ENCODE data around the gene KRTAP5-6.

The KRTAP5-6 gene

DNA sequence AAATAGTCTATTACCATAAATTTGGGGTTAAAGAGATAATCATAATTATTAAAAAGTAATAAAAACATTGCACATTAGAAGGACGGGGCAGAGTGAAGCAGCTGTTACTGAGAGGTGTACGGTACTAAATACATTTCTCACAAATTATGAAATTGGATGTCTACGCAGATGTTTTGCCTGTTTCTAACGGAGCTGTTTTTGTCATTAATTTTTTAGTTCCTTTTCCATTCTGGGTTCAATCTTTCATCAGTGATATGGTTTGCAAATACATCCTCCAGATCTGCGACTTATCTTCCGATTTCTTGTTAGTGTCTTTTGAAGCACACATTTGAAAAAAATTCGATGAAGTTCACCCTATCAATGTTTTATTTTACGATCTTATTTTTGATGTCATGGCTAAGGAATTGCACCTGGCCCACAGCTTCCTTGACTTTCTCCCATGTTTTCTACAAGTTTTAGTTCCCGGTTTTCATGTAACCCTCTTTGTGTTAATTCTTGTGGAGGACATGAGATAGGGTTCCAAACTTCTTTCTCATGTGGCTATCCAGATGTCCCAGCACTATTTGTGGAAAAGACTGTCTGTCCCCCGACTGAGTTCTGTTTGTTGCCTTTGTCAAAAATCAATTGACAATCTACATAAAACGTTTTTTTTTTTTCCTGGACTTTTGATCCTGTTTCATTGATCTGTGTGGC is 21.3 kb upstream of the KRTAP5-6 start:
- Histone ChIP-seq H3K9me3 (ENCODE audit: control insufficient read depth, low read length) (peaks cover 3% of the 10 kb centered on the region), H3K14ac (ENCODE audit: low read length in 2 of 2) (no peak overlapping the region), H3K79me1 (replicated peaks; ENCODE audit: low read length, poor library complexity, severe bottlenecking) (no peaks in the 10 kb centered on the region), H2BK15ac (ENCODE audit: low read depth, poor library complexity, severe bottlenecking) (no peak overlapping the region), H4K91ac (ENCODE audit: low read length) (no peak overlapping the region), H3K4me1 (ENCODE audit: control insufficient read depth, insufficient read depth, low read depth, low read length) (peaks cover 2% of the 10 kb centered on the region), H2BK5ac (ENCODE audit: low read depth, low read length, poor library complexity, severe bottlenecking) (no peak overlapping the region), H3K4me3 (ENCODE audit: insufficient read depth in 1 of 2, low read depth in 1 of 2, low read length in 2 of 2) (no peak overlapping the region), H4K8ac (ENCODE audit: low read length) (no peak overlapping the region), H3K27ac (ENCODE audit: low read length, poor library complexity, severe bottlenecking) (no peak overlapping the region), H3K18ac (ENCODE audit: low read depth in 1 of 2, low read length in 2 of 2) (no peak overlapping the region), H2BK120ac (ENCODE audit: low read depth, low read length) (no peak overlapping the region), H3K4me2 (ENCODE audit: low read length, poor library complexity, severe bottlenecking) (no peak overlapping the region), H2AK5ac (ENCODE audit: low read length, severe bottlenecking) (no peak overlapping the region), H3K23ac (ENCODE audit: low read length in 2 of 2) (no peak overlapping the region), H3K27me3 (ENCODE audit: control insufficient read depth in 1 of 2, insufficient read depth in 1 of 2, low read length in 2 of 2) (peaks cover 40 to 81% of the 10 kb centered on the region in 2 experiments), H3K9ac (ENCODE audit: low read length) (no peak overlapping the region), H3K4ac (ENCODE audit: low read depth in 1 of 2, low read length in 2 of 2) (no peak overlapping the region), H2AFZ (ENCODE audit: low read depth, low read length) (no peak overlapping the region), H3K36me3 (ENCODE audit: control insufficient read depth in 1 of 2, insufficient read depth in 2 of 2, low read depth in 1 of 2, low read length in 2 of 2) (no peaks in the 10 kb centered on the region), H2BK12ac (ENCODE audit: low read length in 2 of 2) (no peak overlapping the region)
- no peak for DNase-seq
- 96% methylated on average over 7 of the region's 11 CpGs for WGBS

GRCh38 chr11:1676229-1676740 is 20.7 kb upstream of the KRTAP5-6 start:
- Histone ChIP-seq H4K91ac (ENCODE audit: low read length) (no peak overlapping the region), H3K4me3 (ENCODE audit: insufficient read depth in 1 of 2, low read depth in 1 of 2, low read length in 2 of 2) (no peak overlapping the region), H3K23ac (ENCODE audit: low read length in 2 of 2) (no peak overlapping the region), H2AK5ac (ENCODE audit: low read length, severe bottlenecking) (no peak overlapping the region), H2BK15ac (ENCODE audit: low read depth, poor library complexity, severe bottlenecking) (no peak overlapping the region), H2BK12ac (ENCODE audit: low read length in 2 of 2) (no peak overlapping the region), H3K14ac (ENCODE audit: low read length in 2 of 2) (no peak overlapping the region), H3K4me1 (ENCODE audit: control insufficient read depth, insufficient read depth, low read depth, low read length) (no peaks in the 10 kb centered on the region), H3K79me1 (replicated peaks; ENCODE audit: low read length, poor library complexity, severe bottlenecking) (no peaks in the 10 kb centered on the region), H2BK5ac (ENCODE audit: low read depth, low read length, poor library complexity, severe bottlenecking) (no peak overlapping the region), H3K4me2 (ENCODE audit: low read length, poor library complexity, severe bottlenecking) (no peak overlapping the region), H3K18ac (ENCODE audit: low read depth in 1 of 2, low read length in 2 of 2) (no peak overlapping the region), H3K9me3 (ENCODE audit: control insufficient read depth, low read length) (peaks cover 3% of the 10 kb centered on the region), H3K9ac (ENCODE audit: low read length) (no peak overlapping the region), H3K36me3 (ENCODE audit: control insufficient read depth in 1 of 2, insufficient read depth in 2 of 2, low read depth in 1 of 2, low read length in 2 of 2) (no peaks in the 10 kb centered on the region), H3K27me3 (ENCODE audit: control insufficient read depth in 1 of 2, insufficient read depth in 1 of 2, low read length in 2 of 2) (peaks cover 40 to 78% of the 10 kb centered on the region in 2 experiments), H3K27ac (ENCODE audit: low read length, poor library complexity, severe bottlenecking) (no peak overlapping the region), H4K8ac (ENCODE audit: low read length) (no peak overlapping the region), H2BK120ac (ENCODE audit: low read depth, low read length) (no peak overlapping the region), H2AFZ (ENCODE audit: low read depth, low read length) (no peak overlapping the region), H3K4ac (ENCODE audit: low read depth in 1 of 2, low read length in 2 of 2) (no peak overlapping the region)
- 73% methylated on average over 2 of the region's 7 CpGs for WGBS
- DNase-seq = no peak

DNA sequence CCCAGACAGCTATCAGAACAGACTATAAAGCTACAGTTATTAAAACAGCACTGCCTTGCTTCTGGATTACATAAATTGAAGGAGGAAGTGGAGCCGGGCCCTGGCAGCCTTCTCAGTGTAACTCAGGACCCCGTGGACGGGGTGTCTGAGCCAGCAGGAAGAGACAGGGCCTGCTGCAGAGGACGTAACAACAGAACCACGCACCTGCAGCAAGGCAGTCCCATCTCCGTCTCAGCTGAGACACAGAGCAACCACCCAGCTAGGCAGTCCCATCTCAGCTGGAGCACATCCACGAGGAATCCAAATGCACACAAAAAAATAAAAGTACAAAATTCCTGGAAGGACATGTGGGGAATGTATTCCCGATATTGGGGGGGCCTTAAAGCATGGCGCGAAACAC is 17.1 kb upstream of the KRTAP5-6 start:
- H2BK15ac ChIP-seq (ENCODE audit: low read depth, poor library complexity, severe bottlenecking) = no peak overlapping the region
- H2BK120ac ChIP-seq (ENCODE audit: low read depth, low read length) = no peak overlapping the region
- H3K9ac ChIP-seq (ENCODE audit: low read length) = no peak overlapping the region
- no peak overlapping the region for H3K27ac ChIP-seq (ENCODE audit: low read length, poor library complexity, severe bottlenecking)
- no peak overlapping the region for H3K4me2 ChIP-seq (ENCODE audit: low read length, poor library complexity, severe bottlenecking)
- H3K4me3 ChIP-seq (ENCODE audit: insufficient read depth in 1 of 2, low read depth in 1 of 2, low read length in 2 of 2) = no peak overlapping the region
- H2AK5ac ChIP-seq (ENCODE audit: low read length, severe bottlenecking) = no peak overlapping the region
- H3K9me3 ChIP-seq (ENCODE audit: control insufficient read depth, low read length) = no peaks in the 10 kb centered on the region
- H2BK5ac ChIP-seq (ENCODE audit: low read depth, low read length, poor library complexity, severe bottlenecking) = no peak overlapping the region
- H2BK12ac ChIP-seq (ENCODE audit: low read length in 2 of 2) = no peak overlapping the region
- no peak overlapping the region for H3K14ac ChIP-seq (ENCODE audit: low read length in 2 of 2)
- no peak overlapping the region for H3K4ac ChIP-seq (ENCODE audit: low read depth in 1 of 2, low read length in 2 of 2)
- no peak for DNase-seq
- H4K8ac ChIP-seq (ENCODE audit: low read length) = no peak overlapping the region
- no peak overlapping the region for H3K23ac ChIP-seq (ENCODE audit: low read length in 2 of 2)
- peaks cover 25 to 53% of the 10 kb centered on the region in 2 experiments for H3K27me3 ChIP-seq (ENCODE audit: control insufficient read depth in 1 of 2, insufficient read depth in 1 of 2, low read length in 2 of 2)
- no peak overlapping the region for H3K18ac ChIP-seq (ENCODE audit: low read depth in 1 of 2, low read length in 2 of 2)
- no peaks in the 10 kb centered on the region for H3K36me3 ChIP-seq (ENCODE audit: control insufficient read depth in 1 of 2, insufficient read depth in 2 of 2, low read depth in 1 of 2, low read length in 2 of 2)
- H3K79me1 ChIP-seq (replicated peaks; ENCODE audit: low read length, poor library complexity, severe bottlenecking) = no peaks in the 10 kb centered on the region
- WGBS = 86% methylated on average over 10 of the region's 10 CpGs
- no peaks in the 10 kb centered on the region for H3K4me1 ChIP-seq (ENCODE audit: control insufficient read depth, insufficient read depth, low read depth, low read length)
- H2AFZ ChIP-seq (ENCODE audit: low read depth, low read length) = no peak overlapping the region
- H4K91ac ChIP-seq (ENCODE audit: low read length) = no peak overlapping the region

DNA sequence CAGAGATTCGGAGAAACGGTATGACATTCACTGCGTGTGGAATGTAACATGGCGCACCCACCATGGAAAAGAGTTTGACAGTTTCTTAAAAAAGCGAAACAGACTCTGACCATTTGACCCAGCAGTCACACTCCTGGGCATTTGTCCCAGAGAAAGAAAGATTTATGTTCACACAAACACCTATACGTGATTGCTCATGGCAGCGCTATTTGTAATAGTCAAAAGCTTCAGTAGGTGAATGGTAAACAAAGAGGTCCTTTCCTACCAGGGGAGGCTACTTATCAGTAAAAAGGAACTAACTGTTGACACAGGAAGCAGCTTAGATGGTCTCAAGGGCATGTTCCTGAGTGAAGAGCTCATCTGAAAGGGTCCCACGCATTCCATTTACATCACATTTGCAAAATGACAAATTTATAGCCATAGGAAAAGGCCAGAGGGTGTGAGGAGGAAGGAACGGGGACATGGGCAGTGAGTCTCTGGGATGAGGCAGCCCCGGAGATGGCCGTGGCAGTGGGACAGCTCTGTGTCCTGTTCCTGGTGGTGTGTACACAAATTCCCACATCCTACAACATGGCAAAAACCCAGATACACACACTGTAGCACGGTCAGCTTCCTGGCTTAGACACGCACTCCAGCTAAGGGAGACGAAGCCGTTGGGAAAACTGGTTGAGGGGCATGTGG is 14.6 kb upstream of the KRTAP5-6 start:
- Histone ChIP-seq H3K4me2 (ENCODE audit: low read length, poor library complexity, severe bottlenecking) (no peak overlapping the region), H3K14ac (ENCODE audit: low read length in 2 of 2) (no peak overlapping the region), H2BK5ac (ENCODE audit: low read depth, low read length, poor library complexity, severe bottlenecking) (no peak overlapping the region), H3K9me3 (ENCODE audit: control insufficient read depth, low read length) (no peaks in the 10 kb centered on the region), H3K4ac (ENCODE audit: low read depth in 1 of 2, low read length in 2 of 2) (no peak overlapping the region), H3K79me1 (replicated peaks; ENCODE audit: low read length, poor library complexity, severe bottlenecking) (no peaks in the 10 kb centered on the region), H2BK120ac (ENCODE audit: low read depth, low read length) (no peak overlapping the region), H3K4me1 (ENCODE audit: control insufficient read depth, insufficient read depth, low read depth, low read length) (no peaks in the 10 kb centered on the region), H3K27ac (ENCODE audit: low read length, poor library complexity, severe bottlenecking) (no peak overlapping the region), H2AFZ (ENCODE audit: low read depth, low read length) (no peak overlapping the region), H3K9ac (ENCODE audit: low read length) (no peak overlapping the region), H3K18ac (ENCODE audit: low read depth in 1 of 2, low read length in 2 of 2) (peak overlapping the region in 1 of 2 experiments; percentile 2), H3K36me3 (ENCODE audit: control insufficient read depth in 1 of 2, insufficient read depth in 2 of 2, low read depth in 1 of 2, low read length in 2 of 2) (no peaks in the 10 kb centered on the region), H2BK15ac (ENCODE audit: low read depth, poor library complexity, severe bottlenecking) (peak overlapping the region; percentile 26), H2AK5ac (ENCODE audit: low read length, severe bottlenecking) (no peak overlapping the region), H4K91ac (ENCODE audit: low read length) (no peak overlapping the region), H3K27me3 (ENCODE audit: control insufficient read depth in 1 of 2, insufficient read depth in 1 of 2, low read length in 2 of 2) (peaks cover 11 to 33% of the 10 kb centered on the region in 2 experiments), H4K8ac (ENCODE audit: low read length) (peak overlapping the region; percentile 75), H3K23ac (ENCODE audit: low read length in 2 of 2) (no peak overlapping the region), H2BK12ac (ENCODE audit: low read length in 2 of 2) (no peak overlapping the region), H3K4me3 (ENCODE audit: insufficient read depth in 1 of 2, low read depth in 1 of 2, low read length in 2 of 2) (no peak overlapping the region)
- DNase-seq = no peak
- WGBS = 59% methylated on average over 9 of the region's 15 CpGs
